Mucosa of descending colon (tissue), 3 donors: Measurements from ENCODE around the gene ARMC2. TPM values are rescaled to one million over a fixed set of nuclear protein-coding genes. Genes with fewer than 3 reads are reported as not detected.

Source experiments
- ATAC-seq: fragments of 200-7000 bp; cut with Tn5 transposase; one replicate; pipeline ENCODE4 v1.9.1; 2020; ENCODE audit warnings: mild to moderate bottlenecking, moderate library complexity
- DNase-seq, 3 donors: peaks; one replicate each; pipeline ENCODE4 v3.0.0-alpha.2; 2020
- H3K36me3 ChIP-seq: fragments of 200-600 bp; one replicate; pipeline ENCODE4 v1.8.0; 2021; ENCODE audit warnings: low read depth, mild to moderate bottlenecking
- H3K4me1 ChIP-seq: fragments of 200-600 bp; one replicate; pipeline ENCODE4 v1.8.0; 2021; ENCODE audit warnings: low read depth, mild to moderate bottlenecking
- H3K4me3 ChIP-seq: fragments of 200-600 bp; one replicate; pipeline ENCODE4 v1.8.0; 2021; ENCODE audit warnings: mild to moderate bottlenecking
- H3K9me3 ChIP-seq: fragments of 200-600 bp; one replicate; pipeline ENCODE4 v1.8.0; 2021; ENCODE audit warnings: mild to moderate bottlenecking
- intact Hi-C, 2 donors: fragments of 100-400 bp; cut with DNase I in 1 of 2; cut with micrococcal nuclease in 1 of 2; formaldehyde crosslinking; loops; one replicate each; pipeline versions ENCODE4 v1.11.0 to v1.11.1; 2022; cut with DNase I, micrococcal nuclease
- total RNA-seq, 3 donors: library from RNA; stranded (reverse); fragmentation: NEBNext Ultra II Directional in 2 of 3; extraction: Animal tissue kit (Norgen Biotek cat#: 25700) in 2 of 3; gene quantifications; one replicate each; pipeline versions ENCODE4 v1.2.1 to v1.2.4, GENCODE V29; 2021 to 2023
- TF ChIP-seq, protein P1 (sequence below): fragments of 200-600 bp; IDR thresholded peaks from one replicate; pipeline ENCODE4 v1.8.0; 2022; ENCODE audit warnings: antibody characterized with exemption, mild to moderate bottlenecking
- donor health status: DM: no; HTN: no; CAD: no; lungs with moderate emphysema.
- donor health status: DM: no; HTN: no; CAD: no.
- donor health status: DM: no; HTN: yes; CAD: no.

The ARMC2 gene
- total RNA-seq, 3 donors from 2014 or later: 3.5 to 5.5 (median 4.8) TPM

DNA sequence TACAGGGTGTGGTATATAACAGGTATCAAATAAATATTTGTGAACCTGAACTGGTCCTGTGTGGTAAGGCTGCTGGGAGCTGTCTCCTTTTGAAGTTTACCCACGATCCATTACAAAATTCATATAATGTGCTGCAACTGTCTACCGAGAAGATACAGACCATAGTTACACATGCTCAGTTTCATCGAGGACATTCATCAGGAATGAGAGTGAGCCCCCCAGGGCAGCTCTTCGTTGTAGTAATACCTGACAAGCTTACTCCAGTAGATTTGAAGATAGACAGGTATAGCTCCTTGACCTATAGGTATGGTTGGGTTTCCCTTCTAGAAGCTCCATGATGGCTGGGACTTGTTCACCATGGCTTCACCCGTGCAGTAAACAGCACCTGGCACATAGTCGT, 25.7 kb downstream of the ARMC2 start:
- DNase-seq (no peak), ATAC-seq (no peak)
- Histone ChIP-seq H3K4me3 (no peak overlapping the region), H3K9me3 (no peaks in the 10 kb centered on the region), H3K36me3 (no peaks in the 10 kb centered on the region), H3K4me1 (peaks cover 6% of the 10 kb centered on the region)
- TF ChIP-seq, protein P1, sequence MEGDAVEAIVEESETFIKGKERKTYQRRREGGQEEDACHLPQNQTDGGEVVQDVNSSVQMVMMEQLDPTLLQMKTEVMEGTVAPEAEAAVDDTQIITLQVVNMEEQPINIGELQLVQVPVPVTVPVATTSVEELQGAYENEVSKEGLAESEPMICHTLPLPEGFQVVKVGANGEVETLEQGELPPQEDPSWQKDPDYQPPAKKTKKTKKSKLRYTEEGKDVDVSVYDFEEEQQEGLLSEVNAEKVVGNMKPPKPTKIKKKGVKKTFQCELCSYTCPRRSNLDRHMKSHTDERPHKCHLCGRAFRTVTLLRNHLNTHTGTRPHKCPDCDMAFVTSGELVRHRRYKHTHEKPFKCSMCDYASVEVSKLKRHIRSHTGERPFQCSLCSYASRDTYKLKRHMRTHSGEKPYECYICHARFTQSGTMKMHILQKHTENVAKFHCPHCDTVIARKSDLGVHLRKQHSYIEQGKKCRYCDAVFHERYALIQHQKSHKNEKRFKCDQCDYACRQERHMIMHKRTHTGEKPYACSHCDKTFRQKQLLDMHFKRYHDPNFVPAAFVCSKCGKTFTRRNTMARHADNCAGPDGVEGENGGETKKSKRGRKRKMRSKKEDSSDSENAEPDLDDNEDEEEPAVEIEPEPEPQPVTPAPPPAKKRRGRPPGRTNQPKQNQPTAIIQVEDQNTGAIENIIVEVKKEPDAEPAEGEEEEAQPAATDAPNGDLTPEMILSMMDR: no peak
- intact Hi-C loops: no loop called here

DNA sequence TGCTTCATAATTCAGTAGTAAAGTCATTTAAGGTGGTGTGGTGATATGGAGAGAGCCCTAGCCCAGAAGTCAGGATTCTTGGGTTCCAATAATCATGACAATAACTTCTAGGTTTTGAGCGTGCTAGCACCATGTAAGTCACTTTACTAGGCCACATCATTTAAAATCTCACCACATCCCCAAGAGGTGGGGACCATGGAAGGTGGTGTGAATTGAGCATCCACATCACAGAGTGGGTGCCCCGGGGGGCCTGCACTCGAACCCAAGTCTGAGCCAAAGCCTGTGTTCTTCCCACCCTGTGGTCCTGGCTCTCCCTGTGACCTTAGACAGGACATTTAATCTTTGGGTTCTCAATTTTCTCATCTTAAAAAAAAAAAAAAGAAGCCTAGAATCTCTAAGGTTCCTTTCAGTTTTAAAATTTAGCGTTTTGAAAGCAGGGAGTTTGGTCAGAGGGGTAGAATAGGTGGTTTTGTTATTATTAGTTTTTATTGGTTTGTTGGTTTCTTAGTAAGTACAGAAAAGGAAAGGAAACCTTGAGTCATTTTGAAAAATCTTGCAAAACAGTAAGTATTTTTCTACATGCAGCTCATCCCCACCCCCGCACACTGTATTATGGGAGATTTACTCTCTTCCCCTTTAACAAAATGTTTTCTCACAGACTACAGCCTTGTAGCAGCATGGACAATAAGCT, 26.4 kb downstream of the ARMC2 start:
- Histone ChIP-seq H3K4me3 (no peak overlapping the region), H3K9me3 (no peaks in the 10 kb centered on the region), H3K36me3 (no peaks in the 10 kb centered on the region), H3K4me1 (peaks cover 6% of the 10 kb centered on the region)
- ATAC-seq (peak; percentile 64), DNase-seq (peak in 1 of 3 donors; percentile 50)
- intact Hi-C loops: no loop called here
- TF ChIP-seq, protein P1: no peak

DNA sequence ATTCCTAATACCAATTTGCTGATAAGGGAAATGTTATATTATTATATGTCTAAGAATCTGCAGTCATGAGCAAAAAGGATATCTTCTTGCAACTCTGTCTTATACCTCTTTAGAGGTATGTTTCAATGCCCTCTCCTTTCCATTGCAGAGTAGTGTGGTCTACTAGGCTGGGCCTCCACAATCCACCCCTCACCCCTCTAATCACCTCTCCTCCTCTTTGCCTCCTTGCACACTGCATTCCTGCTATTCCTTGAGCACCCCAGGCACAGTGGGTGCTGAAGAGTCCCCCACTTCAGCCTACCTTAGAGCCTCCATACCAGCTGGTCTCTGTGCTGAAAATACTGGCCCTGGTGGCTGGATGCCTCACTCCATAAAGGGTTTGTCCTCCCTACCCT, 26.9 kb downstream of the ARMC2 start:
- Histone ChIP-seq H3K36me3 (no peaks in the 10 kb centered on the region), H3K9me3 (no peaks in the 10 kb centered on the region), H3K4me1 (peaks cover 6% of the 10 kb centered on the region), H3K4me3 (no peak overlapping the region)
- intact Hi-C loops: no loop called here
- TF ChIP-seq, protein P1: no peak
- ATAC-seq: peak; percentile 9
- no peak for DNase-seq

DNA sequence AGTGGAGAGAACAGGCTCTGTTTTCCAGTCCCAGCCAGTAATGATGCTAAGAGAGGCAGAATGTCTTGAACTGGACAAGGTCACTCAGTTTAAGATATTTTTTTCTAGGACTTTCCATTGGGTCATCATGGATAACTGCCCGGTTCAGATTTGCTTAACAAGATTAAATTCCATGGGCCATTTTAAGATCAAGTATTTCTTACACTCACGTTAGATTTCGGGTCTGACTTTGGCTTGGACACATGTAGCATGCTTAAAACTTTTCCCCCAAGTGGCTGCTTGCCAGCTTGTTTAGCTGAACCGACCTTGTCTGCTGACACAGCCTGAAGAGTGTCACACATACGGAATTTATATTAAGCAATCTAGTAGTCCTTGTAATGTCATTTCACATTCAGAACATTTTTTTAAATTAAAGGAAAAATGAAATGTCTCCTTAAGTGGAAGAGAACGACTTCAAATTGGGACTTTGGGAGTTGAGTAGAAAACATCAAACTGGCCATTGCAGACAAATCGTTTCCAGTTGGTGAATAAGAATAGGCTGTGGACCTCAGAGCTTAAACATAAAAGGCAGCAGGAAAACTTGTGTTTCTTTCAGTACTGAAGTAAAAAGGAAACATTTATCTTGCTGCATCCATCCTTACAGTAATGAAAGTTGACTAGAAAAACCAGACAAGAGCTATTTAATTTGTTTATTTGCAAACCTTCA, 29.0 kb downstream of the ARMC2 start:
- TF ChIP-seq, protein P1: no peak
- no peaks in the 10 kb centered on the region for H3K36me3 ChIP-seq
- intact Hi-C loops: no loop called here
- H3K4me1 ChIP-seq: peaks cover 6% of the 10 kb centered on the region
- DNase-seq (peak in 1 of 3 donors; percentile 37), ATAC-seq (no peak)
- no peaks in the 10 kb centered on the region for H3K9me3 ChIP-seq
- H3K4me3 ChIP-seq: no peak overlapping the region

DNA sequence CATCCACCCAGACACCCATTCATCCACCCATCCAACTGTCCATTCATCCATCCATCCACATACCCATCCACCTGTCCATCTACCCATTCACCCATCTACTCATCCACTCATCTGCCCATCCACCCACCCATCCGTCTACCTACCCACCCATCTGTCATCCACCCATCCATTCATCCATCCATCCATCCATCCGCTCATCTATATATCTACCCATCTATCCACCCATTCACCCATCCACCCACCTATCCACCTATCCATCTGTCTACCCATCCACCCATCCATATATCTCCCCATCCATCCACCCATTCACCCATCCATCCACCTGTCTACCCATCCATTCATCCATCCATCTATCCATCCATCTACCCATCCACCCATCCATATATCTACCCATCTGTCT, 30.7 kb downstream of the ARMC2 start:
- no peak for ATAC-seq
- DNase-seq: no peak

More for the DNA sequence above, 30.7 kb downstream of the ARMC2 start:
- intact Hi-C loops: no loop called here
- TF ChIP-seq, protein P1: no peak
- Histone ChIP-seq H3K4me1 (peaks cover 6% of the 10 kb centered on the region), H3K4me3 (no peak overlapping the region), H3K9me3 (no peaks in the 10 kb centered on the region), H3K36me3 (no peaks in the 10 kb centered on the region)
